Activated CD4-positive, alpha-beta memory T cell treated with anti-CD3 and anti-CD28 coated beads for 36 hours (primary cell): ENCODE results near the gene CEP192. TPM values are rescaled to one million over a fixed set of nuclear protein-coding genes. Genes with fewer than 3 reads are reported as not detected.

ENCODE experiments used
- CTCF ChIA-PET: fragments of 350-600 bp; sonication (Branson Sonifier 250); formaldehyde crosslinking; loops from one replicate; lab custom pipeline; 2021; ENCODE audit warnings: antibody characterized with exemption, inconsistent platforms; lab: Charles Lee
- POLR2A ChIA-PET: fragments of 350-600 bp; sonication (Branson Sonifier 250); formaldehyde crosslinking; loops from one replicate; lab custom pipeline; 2021; ENCODE audit warnings: antibody characterized with exemption; lab: Charles Lee
- DNase-seq: peaks from one replicate; pipeline ENCODE4 v3.0.0-alpha.2; 2020
- H3K27ac Mint-ChIP-seq: one replicate; pipeline ENCODE4 v1.8.0; 2021; ENCODE audit warnings: mixed read lengths
- H3K27me3 Mint-ChIP-seq: one replicate; pipeline ENCODE4 v1.8.0; 2021; ENCODE audit warnings: mixed read lengths
- H3K36me3 Mint-ChIP-seq: one replicate; pipeline ENCODE4 v1.8.0; 2021; ENCODE audit warnings: mixed read lengths
- H3K4me1 Mint-ChIP-seq: one replicate; pipeline ENCODE4 v1.8.0; 2021; ENCODE audit warnings: low read depth, mixed read lengths
- H3K4me3 Mint-ChIP-seq: one replicate; pipeline ENCODE4 v1.8.0; 2021; ENCODE audit warnings: mild to moderate bottlenecking, mixed read lengths
- H3K9me3 Mint-ChIP-seq: one replicate; pipeline ENCODE4 v1.8.0; 2021; ENCODE audit warnings: mixed read lengths
- intact Hi-C: fragments of 100-400 bp; cut with micrococcal nuclease; formaldehyde crosslinking; loops from one replicate; pipeline ENCODE4 v1.15.1; 2023
- total RNA-seq, 2 experiments: library from RNA; stranded (reverse); gene quantifications; one replicate each; pipeline ENCODE4 v1.2.3, GENCODE V29; 2021

CEP192 gene
- total RNA-seq, 2 experiments from 2014 or later = 31.0 to 34.0 TPM

DNA sequence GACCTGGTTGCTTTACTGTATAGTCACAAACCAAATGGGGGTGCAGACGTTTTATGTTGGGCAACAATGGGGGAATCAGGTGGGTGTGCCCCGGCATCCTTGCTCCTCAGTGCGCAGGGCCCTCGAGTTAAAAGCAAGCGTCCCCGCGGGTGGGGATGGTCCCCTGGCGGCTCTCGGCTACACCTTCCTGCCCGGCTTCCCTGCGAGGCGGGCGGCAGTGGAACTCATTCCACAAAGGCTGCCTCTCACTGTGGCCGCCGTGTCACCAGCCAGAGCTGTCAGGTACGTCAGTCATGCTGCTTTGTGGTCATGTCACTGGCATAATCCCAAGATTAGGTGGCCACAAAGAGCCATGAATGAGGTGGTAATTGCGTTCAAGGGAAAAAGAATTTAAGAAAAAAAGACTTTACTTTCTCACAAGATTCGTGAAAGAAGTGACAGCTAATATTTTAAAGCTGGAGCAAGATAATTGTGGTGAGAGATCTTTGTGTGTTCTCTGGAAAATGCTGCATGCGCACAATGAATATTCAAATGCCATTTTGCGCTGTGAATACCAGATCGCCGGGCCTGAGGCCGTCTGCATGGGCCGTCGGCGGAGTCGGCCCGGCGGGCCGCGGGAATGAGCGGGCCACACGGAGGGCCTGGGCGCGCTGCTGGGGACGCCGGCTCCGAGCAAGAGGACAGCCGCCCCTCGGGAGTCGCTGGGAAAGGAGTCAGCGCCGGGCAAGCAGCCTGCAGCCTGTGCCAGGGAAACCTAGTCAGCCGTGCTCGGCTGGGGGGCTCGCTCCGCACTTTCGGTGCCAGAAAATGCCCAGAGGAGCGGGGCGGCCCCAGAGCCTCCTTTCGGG lies 145.1 kb downstream of the CEP192 start:
- ChIA-PET POLR2A (no interaction called here), CTCF (no interaction called here)
- DNase-seq = peak; percentile 77
- Mint-ChIP-seq H3K36me3 (no peaks in the 10 kb centered on the region), H3K4me1 (peaks cover 26% of the 10 kb centered on the region), H3K27me3 (no peaks in the 10 kb centered on the region), H3K4me3 (peak overlapping the region; percentile 63), H3K27ac (no peak overlapping the region), H3K9me3 (no peaks in the 10 kb centered on the region)
- intact Hi-C loops = loop anchor here (2.0 to 10.0 kb wide), 4 partner anchors 145 to 761 kb away; partner anchors contain the start of genes AFG3L2, CEP192, FAM210A and RNMT

DNA sequence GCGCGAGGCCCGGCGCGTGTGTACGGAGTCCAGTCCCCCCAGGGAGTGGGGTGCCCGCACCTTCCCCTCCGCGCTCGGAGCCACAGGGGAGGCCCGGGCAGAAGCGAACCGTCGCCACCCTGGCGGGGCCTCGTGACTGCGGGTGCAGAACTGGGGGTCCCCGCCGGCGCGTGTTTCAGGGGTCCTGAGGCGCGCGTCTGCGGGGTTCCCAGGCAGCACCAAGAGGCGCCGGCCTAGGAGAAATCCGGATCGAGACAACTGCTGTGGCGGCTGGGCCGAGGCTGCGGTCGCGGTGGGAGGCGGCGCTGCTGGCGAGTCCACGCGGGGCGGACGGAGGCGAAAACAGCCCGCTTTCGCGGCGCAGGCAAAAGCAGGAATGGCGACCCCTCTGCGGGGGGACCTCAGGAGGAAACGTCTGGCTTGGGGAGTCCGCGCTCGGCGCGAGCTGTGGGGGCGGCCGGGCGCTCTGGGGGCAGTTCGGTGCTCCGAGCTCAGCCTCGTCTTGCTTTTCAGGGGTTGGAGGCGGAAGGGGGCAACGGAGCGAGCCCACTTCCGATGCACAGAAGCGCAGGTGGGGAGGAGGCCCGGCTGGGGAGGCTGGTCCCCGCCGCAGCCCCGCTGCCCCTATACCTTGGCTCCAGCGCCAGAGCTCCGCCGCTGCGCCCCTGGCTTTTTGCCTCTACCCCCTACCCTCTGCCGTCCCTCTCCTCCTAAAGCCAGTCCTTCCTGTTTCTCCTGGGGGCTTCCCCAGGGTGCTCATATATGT lies 145.9 kb downstream of the CEP192 start:
- peak overlapping the region; percentile 69 for H3K27ac Mint-ChIP-seq
- H3K27me3 Mint-ChIP-seq = no peaks in the 10 kb centered on the region
- DNase-seq = peak; percentile 48
- no peaks in the 10 kb centered on the region for H3K9me3 Mint-ChIP-seq
- ChIA-PET POLR2A (interaction anchor here (1.1 to 1.3 kb wide), 2 partner anchors 43 to 146 kb away, joined by 3 read pairs; partner anchors contain the start of gene CEP192), CTCF (no interaction called here)
- no peaks in the 10 kb centered on the region for H3K36me3 Mint-ChIP-seq
- intact Hi-C loops = loop anchor here (2.0 to 10.0 kb wide), 4 partner anchors 146 to 762 kb away; partner anchors contain the start of genes AFG3L2, CEP192, FAM210A and RNMT
- peaks cover 26% of the 10 kb centered on the region for H3K4me1 Mint-ChIP-seq
- H3K4me3 Mint-ChIP-seq = peak overlapping the region; percentile 88

DNA sequence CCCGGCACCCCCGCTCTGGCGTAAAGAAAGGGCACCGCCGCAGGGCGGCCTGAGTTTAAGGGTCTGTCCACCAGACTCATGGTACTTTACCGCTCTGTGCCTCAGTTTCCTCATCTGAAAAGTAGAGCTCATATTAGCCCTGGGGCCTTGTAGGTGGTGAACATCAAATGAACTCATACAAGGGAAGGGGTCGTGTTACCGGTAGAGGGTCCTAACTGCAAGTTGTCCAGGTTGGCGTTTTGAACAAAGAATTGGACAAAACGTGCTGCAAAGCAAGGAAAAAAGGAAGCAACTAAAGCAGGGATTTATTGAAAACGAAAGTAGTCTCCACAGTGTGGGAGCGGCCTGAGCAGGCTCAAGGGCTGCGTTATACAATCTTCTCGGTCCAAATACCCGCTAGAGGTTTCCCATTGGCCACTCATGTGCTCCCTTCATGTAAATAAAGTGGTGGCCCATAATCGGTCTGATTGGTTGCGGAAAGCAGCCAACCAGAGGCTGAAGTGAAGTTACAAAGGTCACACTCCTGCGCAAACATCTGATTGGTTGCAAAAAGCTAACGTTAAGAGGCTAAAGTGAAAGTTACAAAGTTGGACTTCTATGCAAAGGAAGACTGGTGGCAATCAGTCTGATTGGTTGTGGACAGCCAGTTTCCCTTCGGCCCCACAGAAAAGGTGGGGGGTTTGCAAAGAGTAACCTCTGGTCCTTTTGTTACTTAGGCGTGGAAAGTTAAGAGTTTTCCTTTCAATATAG lies 146.7 kb downstream of the CEP192 start:
- intact Hi-C loops = loop anchor here (1.0 to 10.0 kb wide), 5 partner anchors 147 to 763 kb away; partner anchors contain the start of genes AFG3L2, CEP192, FAM210A and RNMT
- CTCF ChIA-PET = no interaction called here
- Mint-ChIP-seq H3K9me3 (peaks cover 3% of the 10 kb centered on the region), H3K27me3 (no peaks in the 10 kb centered on the region), H3K4me1 (peaks cover 26% of the 10 kb centered on the region), H3K36me3 (no peaks in the 10 kb centered on the region), H3K27ac (peak overlapping the region; percentile 69), H3K4me3 (peak overlapping the region; percentile 88)
- DNase-seq = peak; percentile 81
- POLR2A ChIA-PET = interaction anchor here (1.1 to 1.3 kb wide), 2 partner anchors 42 to 147 kb away, joined by 3 read pairs; partner anchors contain the start of gene CEP192

DNA sequence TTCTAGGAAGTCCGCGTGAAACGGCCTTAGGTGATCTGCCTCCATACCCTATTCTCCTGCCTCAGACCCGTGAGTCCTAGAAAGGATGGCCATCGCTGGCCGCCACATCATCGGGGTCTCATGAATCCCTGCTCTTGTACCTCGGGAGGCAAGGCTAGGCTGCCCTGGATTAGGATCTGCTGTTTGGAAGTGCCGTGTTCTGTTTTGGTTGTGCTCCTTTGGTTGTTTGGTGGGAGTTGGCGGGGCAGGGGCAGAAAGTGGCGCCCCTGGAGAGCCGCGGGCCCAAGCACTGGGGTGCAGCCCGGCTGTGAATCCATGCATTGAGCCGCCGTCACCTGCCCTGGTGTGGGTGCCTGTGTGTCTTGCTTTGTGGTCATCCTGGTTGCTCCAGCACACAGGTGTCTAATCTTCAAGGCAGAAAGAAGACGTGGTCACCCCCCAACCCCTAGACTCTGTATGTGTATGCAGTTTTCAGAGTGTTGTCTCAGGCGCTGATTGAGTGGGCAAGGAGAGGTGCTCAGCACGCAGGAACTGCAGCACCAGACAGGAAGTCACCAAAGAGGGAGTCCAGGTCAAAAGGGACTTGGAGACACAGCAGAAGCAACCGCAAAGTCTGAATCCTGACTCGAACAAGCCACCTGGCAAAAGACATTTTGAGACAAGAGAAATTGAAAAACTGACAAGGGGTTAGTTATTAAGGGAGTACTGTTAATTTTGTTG lies 147.4 kb downstream of the CEP192 start:
- peaks cover 9% of the 10 kb centered on the region for H3K9me3 Mint-ChIP-seq
- DNase-seq = peak; percentile 15
- peaks cover 4% of the 10 kb centered on the region for H3K36me3 Mint-ChIP-seq
- peaks cover 2% of the 10 kb centered on the region for H3K27me3 Mint-ChIP-seq
- H3K4me3 Mint-ChIP-seq = peak overlapping the region; percentile 88
- peak overlapping the region; percentile 69 for H3K27ac Mint-ChIP-seq
- peaks cover 26% of the 10 kb centered on the region for H3K4me1 Mint-ChIP-seq
- POLR2A ChIA-PET = interaction anchor here (1.3 kb wide), 1 partner anchor 41 kb away, joined by 3 read pairs; no protein-coding TSS in a partner anchor
- intact Hi-C loops = loop anchor here (1.0 to 10.0 kb wide), 4 partner anchors 191 to 764 kb away; partner anchors contain the start of genes AFG3L2, FAM210A and RNMT
- CTCF ChIA-PET = interaction anchor here (0.6 kb wide), 1 partner anchor 243 kb away, joined by 3 read pairs; no protein-coding TSS in a partner anchor

DNA sequence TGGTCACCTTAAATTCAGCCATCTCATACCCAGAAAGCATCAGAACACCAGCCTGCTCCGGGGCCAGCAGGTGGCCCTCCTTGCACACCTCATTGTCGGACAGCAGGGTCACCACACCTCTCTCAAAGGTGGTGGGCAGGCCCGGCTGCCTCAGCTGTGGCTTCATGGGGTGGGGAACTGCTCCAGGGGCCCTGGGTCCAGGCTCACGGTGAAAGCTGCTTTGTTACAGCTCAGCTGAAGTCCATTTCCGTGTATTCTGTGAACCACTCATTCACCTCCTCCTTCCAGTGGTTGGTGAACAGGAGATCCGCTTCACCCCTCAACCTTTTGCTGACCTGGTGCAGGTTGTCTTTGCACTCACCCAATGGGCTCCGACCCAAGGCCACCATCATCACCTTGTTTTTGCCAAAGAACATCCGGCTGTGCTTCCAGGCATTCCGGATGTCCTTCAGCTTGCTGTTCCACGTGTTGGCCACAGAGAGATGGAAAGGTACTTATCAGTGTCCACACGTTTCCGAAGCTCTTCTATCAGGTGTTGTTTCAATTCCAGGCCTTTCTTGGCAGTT lies 148.8 kb downstream of the CEP192 start:
- ChIA-PET POLR2A (no interaction called here), CTCF (interaction anchor here (1.1 to 1.2 kb wide), 2 partner anchors 18 to 20 kb away, joined by 3 to 4 read pairs; no protein-coding TSS in a partner anchor)
- Mint-ChIP-seq H3K27ac (no peak overlapping the region), H3K4me1 (peaks cover 26% of the 10 kb centered on the region), H3K36me3 (peaks cover 11% of the 10 kb centered on the region), H3K9me3 (peaks cover 22% of the 10 kb centered on the region), H3K4me3 (no peak overlapping the region), H3K27me3 (peaks cover 4% of the 10 kb centered on the region)
- intact Hi-C loops = loop anchor here (5.0 to 10.0 kb wide), 3 partner anchors 237 to 765 kb away; partner anchors contain the start of genes AFG3L2, FAM210A and RNMT
- DNase-seq = no peak

GRCh38 chr18:13141209-13141608 lies 150.0 kb downstream of the CEP192 start:
- intact Hi-C loops = no loop called here
- H3K27me3 Mint-ChIP-seq = peaks cover 4% of the 10 kb centered on the region
- no peak overlapping the region for H3K27ac Mint-ChIP-seq

GRCh38 chr18:13145636-13146190 lies 154.6 kb downstream of the CEP192 start:
- H3K36me3 Mint-ChIP-seq = peaks cover 11% of the 10 kb centered on the region
- H3K4me1 Mint-ChIP-seq = no peaks in the 10 kb centered on the region
- ChIA-PET CTCF (interaction anchor here (1.2 kb wide), 1 partner anchor 12 kb away, joined by 4 read pairs; no protein-coding TSS in a partner anchor), POLR2A (no interaction called here)
- peaks cover 24% of the 10 kb centered on the region for H3K9me3 Mint-ChIP-seq
- peaks cover 4% of the 10 kb centered on the region for H3K27me3 Mint-ChIP-seq
- no peak overlapping the region for H3K27ac Mint-ChIP-seq
- no peak overlapping the region for H3K4me3 Mint-ChIP-seq
- DNase-seq = no peak
- intact Hi-C loops = no loop called here

More at GRCh38 chr18:13141209-13141608, 150.0 kb downstream of the CEP192 start:
- CTCF ChIA-PET = no interaction called here
- DNase-seq = no peak
- peaks cover 11% of the 10 kb centered on the region for H3K36me3 Mint-ChIP-seq
- peaks cover 19% of the 10 kb centered on the region for H3K4me1 Mint-ChIP-seq
- POLR2A ChIA-PET = no interaction called here
- H3K4me3 Mint-ChIP-seq = no peak overlapping the region
- H3K9me3 Mint-ChIP-seq = peaks cover 24% of the 10 kb centered on the region

DNA sequence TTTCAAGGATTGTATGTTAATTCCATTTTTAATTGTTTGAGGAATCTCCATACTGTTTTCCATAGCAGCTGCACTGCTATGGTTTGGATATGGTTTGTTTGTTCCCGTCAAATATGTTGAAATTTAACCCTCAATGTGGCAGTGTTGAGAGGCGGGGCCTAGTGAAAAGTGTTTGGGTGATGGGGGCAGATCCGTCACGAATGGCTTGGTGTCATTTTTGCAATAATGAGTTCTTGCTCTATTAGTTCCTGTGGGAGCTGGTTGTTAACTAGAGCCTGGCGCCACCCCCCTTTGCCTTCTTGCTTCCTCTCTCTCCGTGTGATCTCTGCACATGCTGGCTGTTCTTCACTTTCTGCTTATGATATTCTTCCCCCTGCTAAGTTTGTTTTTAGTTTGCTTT lies 156.0 kb downstream of the CEP192 start:
- ChIA-PET POLR2A (no interaction called here), CTCF (no interaction called here)
- Mint-ChIP-seq H3K27me3 (peaks cover 4% of the 10 kb centered on the region), H3K27ac (no peak overlapping the region), H3K4me3 (no peak overlapping the region), H3K36me3 (peaks cover 11% of the 10 kb centered on the region), H3K9me3 (peaks cover 24% of the 10 kb centered on the region), H3K4me1 (no peaks in the 10 kb centered on the region)
- intact Hi-C loops = no loop called here
- no peak for DNase-seq

GRCh38 chr18:13151656-13152055 lies 160.5 kb downstream of the CEP192 start:
- ChIA-PET POLR2A (no interaction called here), CTCF (interaction anchor here (1.0 kb wide), 1 partner anchor 8 kb away, joined by 5 read pairs; no protein-coding TSS in a partner anchor)
- H3K4me1 Mint-ChIP-seq = no peaks in the 10 kb centered on the region
- intact Hi-C loops = loop anchor here (10.0 kb wide), 1 partner anchor 427 kb away; no protein-coding TSS in a partner anchor
- H3K36me3 Mint-ChIP-seq = peaks cover 3% of the 10 kb centered on the region
- no peaks in the 10 kb centered on the region for H3K27me3 Mint-ChIP-seq
- no peak overlapping the region for H3K27ac Mint-ChIP-seq
- peaks cover 16% of the 10 kb centered on the region for H3K9me3 Mint-ChIP-seq
- DNase-seq = no peak
- H3K4me3 Mint-ChIP-seq = no peak overlapping the region

DNA sequence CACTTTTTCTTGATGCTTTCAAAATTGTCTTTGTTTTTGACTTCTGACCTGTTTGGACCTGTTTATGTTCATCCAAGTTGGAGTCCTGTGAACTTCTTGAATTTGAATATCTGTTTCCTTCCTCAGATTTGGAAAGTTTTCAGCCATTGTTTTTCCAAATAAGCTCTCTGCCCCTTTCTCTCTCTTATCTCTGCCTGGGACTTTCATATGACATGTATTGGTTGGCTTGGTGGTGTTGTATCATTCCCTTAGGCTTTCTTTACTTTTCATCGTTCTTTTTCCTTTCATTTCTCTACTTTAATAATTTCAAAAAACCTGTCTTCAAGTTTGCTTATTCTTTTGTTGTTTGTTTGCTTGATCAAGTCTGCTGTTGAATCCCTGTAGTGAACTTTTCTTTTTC lies 167.3 kb downstream of the CEP192 start:
- peaks cover 2% of the 10 kb centered on the region for H3K27me3 Mint-ChIP-seq
- ChIA-PET CTCF (interaction anchor here (0.6 to 2.3 kb wide), 9 partner anchors 15 to 431 kb away, joined by 3 to 17 read pairs (median 3); no protein-coding TSS in a partner anchor), POLR2A (no interaction called here)
- peaks cover 34% of the 10 kb centered on the region for H3K9me3 Mint-ChIP-seq
- H3K4me3 Mint-ChIP-seq = no peak overlapping the region
- H3K36me3 Mint-ChIP-seq = peaks cover 7% of the 10 kb centered on the region
- no peak overlapping the region for H3K27ac Mint-ChIP-seq
- peaks cover 2% of the 10 kb centered on the region for H3K4me1 Mint-ChIP-seq
- intact Hi-C loops = loop anchor here (5.0 to 10.0 kb wide), 2 partner anchors 156 to 434 kb away; no protein-coding TSS in a partner anchor
- DNase-seq = no peak
